PC-9 (cell line): Measurements from ENCODE around the gene PALD1. TPM values are rescaled to one million over a fixed set of nuclear protein-coding genes. Genes with fewer than 3 reads are reported as not detected.

ENCODE experiments used
- BruUV-seq: library from RNA; stranded (reverse); fragments of 400-500 nt; replicated peaks from 2 replicates; lab custom pipeline; 2021; lab: Mats Ljungman, UMichigan
- CTCF ChIA-PET: fragments of 300-600 bp; sonication (Branson Sonifier 250); formaldehyde crosslinking; loops from one replicate; lab custom pipeline; 2022; ENCODE audit warnings: antibody characterized with exemption; lab: Charles Lee
- POLR2A ChIA-PET: fragments of 300-600 bp; sonication (Branson Sonifier 250); formaldehyde crosslinking; loops from one replicate; lab custom pipeline; 2022; ENCODE audit warnings: antibody characterized with exemption; ENCODE audit not compliant: unreplicated experiment; lab: Charles Lee
- DNase-seq, 2 experiments: peaks; one replicate each; pipeline versions ENCODE4 v3.0.0 to v3.0.0-alpha.2; 2015 to 2022; ENCODE audit warnings: mixed read lengths in 1 of 2
- H2AFZ ChIP-seq: fragments of 200-600 bp; sonication (generic); 2 replicates; pipeline ENCODE4 v1.8.1; 2017; ENCODE audit warnings: antibody characterized with exemption
- H3F3A ChIP-seq: fragments of 200-600 bp; sonication (generic); 2 replicates; pipeline ENCODE4 v1.8.1; 2017; ENCODE audit warnings: antibody characterized with exemption, mild to moderate bottlenecking, low read depth; ENCODE audit not compliant: insufficient read depth
- H3K27ac ChIP-seq: fragments of 200-600 bp; sonication (generic); 2 replicates; pipeline ENCODE4 v1.6.1; 2016; ENCODE audit warnings: mixed run types
- H3K27me3 ChIP-seq: fragments of 200-600 bp; sonication (generic); 2 replicates; pipeline ENCODE4 v1.6.1; 2016; ENCODE audit warnings: low read depth, mixed run types; ENCODE audit not compliant: insufficient read depth
- H3K36me3 ChIP-seq: fragments of 200-600 bp; sonication (generic); 2 replicates; pipeline ENCODE4 v1.6.1; 2016; ENCODE audit warnings: low read depth, mixed run types
- H3K4me1 ChIP-seq: fragments of 200-600 bp; sonication (generic); replicated peaks from 2 replicates; pipeline ENCODE4 v1.6.1; 2016; ENCODE audit warnings: mixed run types; ENCODE audit not compliant: insufficient read depth
- H3K4me2 ChIP-seq: fragments of 200-600 bp; sonication (generic); 2 replicates; pipeline ENCODE4 v1.6.1; 2017; ENCODE audit warnings: mixed run types
- H3K4me3 ChIP-seq: fragments of 200-600 bp; sonication (generic); 2 replicates; pipeline ENCODE4 v1.6.1; 2016; ENCODE audit warnings: mixed run types
- H3K79me2 ChIP-seq: fragments of 200-600 bp; sonication (generic); 2 replicates; pipeline ENCODE4 v1.6.1; 2017; ENCODE audit warnings: low read depth, mixed run types
- H3K9me2 ChIP-seq: fragments of 200-600 bp; sonication (generic); 2 replicates; pipeline ENCODE4 v1.8.1; 2017; ENCODE audit warnings: mild to moderate bottlenecking; ENCODE audit not compliant: insufficient read depth
- H3K9me3 ChIP-seq: fragments of 200-600 bp; sonication (generic); 2 replicates; pipeline ENCODE4 v1.8.1; 2016; ENCODE audit warnings: low read depth; ENCODE audit not compliant: insufficient read depth
- H4K20me1 ChIP-seq: fragments of 200-600 bp; sonication (generic); 2 replicates; pipeline ENCODE4 v1.8.1; 2017; ENCODE audit not compliant: insufficient read depth
- CTCF ChIP-seq: fragments of 200-600 bp; sonication (generic); conservative IDR thresholded peaks from 2 replicates; pipeline ENCODE4 v1.6.1; 2017; ENCODE audit warnings: mixed run types, antibody characterized with exemption, mild to moderate bottlenecking, moderate library complexity
- EZH2 ChIP-seq: fragments of 200-600 bp; sonication (generic); IDR thresholded peaks from 2 replicates; pipeline ENCODE4 v1.8.0; 2017; ENCODE audit warnings: antibody characterized with exemption, low read depth
- intact Hi-C: fragments of 100-400 bp; cut with micrococcal nuclease; formaldehyde crosslinking; loops from one replicate; pipeline ENCODE4 v1.10.0; 2022; ENCODE audit not compliant: unreplicated experiment
- total RNA-seq: library from RNA; stranded (reverse); gene quantifications from 2 replicates; pipeline ENCODE4 v1.2.3, GENCODE V29; 2021

Gene PALD1
- total RNA-seq, 1 experiment from 2014 or later, result 5.2 TPM

- no peaks in the 10 kb centered on the region for H4K20me1 ChIP-seq
- ChIA-PET POLR2A (no interaction called here), CTCF (no interaction called here)
- H3K4me2 ChIP-seq, result no peak overlapping the region
- no peaks in the 10 kb centered on the region for H3K9me3 ChIP-seq
- no peaks in the 10 kb centered on the region for H3F3A ChIP-seq
- no peaks in the 10 kb centered on the region for H3K9me2 ChIP-seq
- no peak for TF ChIP-seq EZH2
- TF ChIP-seq CTCF, result no peak
- DNase-seq, result no peak
- no peaks in the 10 kb centered on the region for H3K36me3 ChIP-seq
- BruUV-seq, result no TSS peak
- no peaks in the 10 kb centered on the region for H3K4me1 ChIP-seq
- no peak overlapping the region for H3K4me3 ChIP-seq
- peaks cover 37% of the 10 kb centered on the region for H3K27me3 ChIP-seq
- H3K27ac ChIP-seq, result no peak overlapping the region
- intact Hi-C loops, result no loop called here
- H3K79me2 ChIP-seq, result no peaks in the 10 kb centered on the region
- no peak overlapping the region for H2AFZ ChIP-seq
Observed at GRCh38 chr10:70590655-70591416, 112.3 kb downstream of the PALD1 start.

GRCh38 chr10:70592186-70592735 is 113.7 kb downstream of the PALD1 start:
- H3K9me3 ChIP-seq, result no peaks in the 10 kb centered on the region
- H3F3A ChIP-seq, result no peaks in the 10 kb centered on the region
- no peak overlapping the region for H3K4me2 ChIP-seq
- H3K4me1 ChIP-seq, result no peaks in the 10 kb centered on the region
- CTCF ChIA-PET, result interaction anchor here (0.6 kb wide), 2 partner anchors 28 to 72 kb away, joined by 4 to 5 read pairs; no protein-coding TSS in a partner anchor
- H3K4me3 ChIP-seq, result no peak overlapping the region
- H4K20me1 ChIP-seq, result no peaks in the 10 kb centered on the region
- H3K9me2 ChIP-seq, result no peaks in the 10 kb centered on the region
- no peak overlapping the region for H2AFZ ChIP-seq
- POLR2A ChIA-PET, result no interaction called here
- H3K79me2 ChIP-seq, result no peaks in the 10 kb centered on the region
- H3K27ac ChIP-seq, result no peak overlapping the region
- no peak for DNase-seq
- intact Hi-C loops, result no loop called here
- no TSS peak for BruUV-seq
- H3K36me3 ChIP-seq, result no peaks in the 10 kb centered on the region
- TF ChIP-seq CTCF, result no peak
- TF ChIP-seq EZH2, result no peak
- H3K27me3 ChIP-seq, result peaks cover 34% of the 10 kb centered on the region

GRCh38 chr10:70592746-70593512 is 114.4 kb downstream of the PALD1 start:
- Histone ChIP-seq H3K9me3 (no peaks in the 10 kb centered on the region), H3K9me2 (no peaks in the 10 kb centered on the region), H3K27ac (no peak overlapping the region), H3K27me3 (peaks cover 28% of the 10 kb centered on the region), H3K79me2 (no peaks in the 10 kb centered on the region), H3K4me1 (no peaks in the 10 kb centered on the region), H3F3A (no peaks in the 10 kb centered on the region), H3K4me2 (no peak overlapping the region), H4K20me1 (no peaks in the 10 kb centered on the region), H3K4me3 (no peak overlapping the region), H2AFZ (no peak overlapping the region), H3K36me3 (no peaks in the 10 kb centered on the region)
- intact Hi-C loops, result no loop called here
- CTCF ChIA-PET, result interaction anchor here (0.6 kb wide), 2 partner anchors 28 to 73 kb away, joined by 4 to 5 read pairs; no protein-coding TSS in a partner anchor
- no TSS peak for BruUV-seq
- DNase-seq, result no peak
- POLR2A ChIA-PET, result no interaction called here
- TF ChIP-seq CTCF, result no peak
- TF ChIP-seq EZH2, result no peak
